SIG-M5 treated with dmso at 0.1 percent for 504 hours (cell line): ENCODE measurements around the gene IL22RA1.

Experiments used
- DNase-seq: peaks from one replicate; lab custom pipeline; 2025; ENCODE audit not compliant: unreplicated experiment; lab: John Stamatoyannopoulos, UW

IL22RA1 gene

DNA sequence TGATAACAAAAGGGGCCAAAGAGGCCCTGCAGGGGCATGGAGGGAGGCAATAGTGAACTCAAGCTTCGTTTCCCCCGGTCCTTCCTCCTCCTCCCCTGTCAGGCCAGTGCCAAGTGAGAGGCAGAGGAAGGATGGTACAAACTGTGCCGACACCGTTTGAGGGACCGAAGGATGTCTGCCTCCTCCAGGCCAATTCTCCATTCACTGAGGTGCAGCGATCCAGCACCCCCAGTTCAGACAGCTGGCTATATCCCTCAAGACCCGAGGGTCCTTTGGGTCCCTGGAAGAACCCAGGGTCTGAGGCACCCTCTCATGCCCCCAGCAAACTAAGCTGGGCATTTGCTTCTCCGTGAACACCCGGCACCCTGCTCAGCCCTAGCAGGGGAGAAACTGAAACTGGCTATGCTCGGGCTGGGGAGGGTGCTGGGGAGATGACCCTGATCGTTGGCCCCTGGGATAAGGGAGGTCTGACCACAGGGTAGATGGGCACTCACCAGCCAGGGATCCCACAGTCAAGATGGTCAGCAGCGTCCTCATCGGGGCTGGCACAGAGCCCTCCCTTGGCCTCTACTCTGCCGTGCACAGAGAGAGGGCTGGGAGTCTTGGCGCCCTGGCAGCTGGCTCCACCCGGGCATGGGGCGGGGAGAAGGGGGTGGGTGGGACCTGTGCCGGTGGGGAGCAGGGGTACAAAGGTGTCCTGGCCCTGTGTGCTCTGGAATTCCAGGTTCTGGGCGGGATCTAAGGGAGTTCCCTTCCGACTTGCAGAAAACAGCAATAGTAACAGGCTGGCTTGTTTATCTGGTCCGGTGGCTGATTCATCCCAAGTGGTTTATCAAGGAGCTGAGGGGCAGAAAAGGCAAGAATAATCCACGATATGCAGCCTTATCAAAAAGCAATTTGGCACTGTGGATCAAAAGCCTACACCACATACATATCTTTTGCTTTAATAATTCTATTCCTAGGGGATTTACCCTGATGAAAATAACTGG, at the start of gene IL22RA1:
IL22RA1 (minus strand) TSS at position 595 of the 989 bp plus-strand sequence; CDS start at position 537, 58 bp downstream.
- DNase-seq, result no peak

GRCh38 chr1:24191860-24192259, 48.9 kb upstream of the IL22RA1 start:
- peak; percentile 75 for DNase-seq

DNA sequence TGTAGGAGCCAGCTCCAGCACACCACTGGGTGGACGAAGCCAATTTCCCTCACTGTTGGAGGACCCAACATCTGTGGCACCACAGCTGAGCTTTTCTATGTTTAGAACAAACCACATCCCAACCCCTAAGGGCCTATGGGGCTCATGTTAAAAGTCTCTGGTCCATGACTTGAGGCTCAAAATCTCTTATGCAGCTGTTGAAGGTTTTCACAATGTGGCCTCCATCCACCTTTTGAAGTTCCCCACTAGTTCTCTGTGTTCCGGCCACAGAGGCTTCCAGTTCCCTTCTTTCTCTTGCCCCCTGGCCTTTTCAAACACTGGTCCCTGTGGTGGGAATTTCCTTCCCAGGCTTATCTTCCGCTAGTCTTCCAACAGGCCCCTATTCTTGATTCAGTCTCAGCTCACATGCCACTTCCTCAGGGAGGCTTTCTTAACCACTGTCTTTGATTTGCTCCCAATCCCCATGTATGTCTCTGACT, 48.1 kb upstream of the IL22RA1 start:
- DNase-seq, result peak; percentile 81

- peak; percentile 82 for DNase-seq
Measured at GRCh38 chr1:24189528-24189927, 46.6 kb upstream of the IL22RA1 start.

- no peak for DNase-seq
Measured at GRCh38 chr1:24186993-24187790, 44.3 kb upstream of the IL22RA1 start, which contains the start of gene IFNLR1. Gene IFNLR1 (minus strand): TSS chr1:24187289. CDS start chr1:24187248, 41 bp downstream.

DNA sequence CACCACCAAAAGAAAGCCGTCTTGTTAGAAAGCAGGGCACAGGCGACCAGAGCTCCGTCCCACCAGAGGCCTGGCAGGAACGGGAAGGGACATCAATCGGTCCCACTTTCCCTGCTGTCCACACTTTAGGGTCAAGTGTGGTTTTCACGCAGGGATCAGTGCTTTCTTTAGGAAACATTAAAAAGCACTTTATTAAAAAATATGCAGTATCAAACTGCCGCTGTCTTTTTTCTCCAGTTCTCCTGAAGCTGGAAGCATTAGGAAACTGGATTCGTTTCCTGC, 43.7 kb upstream of the IL22RA1 start:
- DNase-seq, result no peak

DNA sequence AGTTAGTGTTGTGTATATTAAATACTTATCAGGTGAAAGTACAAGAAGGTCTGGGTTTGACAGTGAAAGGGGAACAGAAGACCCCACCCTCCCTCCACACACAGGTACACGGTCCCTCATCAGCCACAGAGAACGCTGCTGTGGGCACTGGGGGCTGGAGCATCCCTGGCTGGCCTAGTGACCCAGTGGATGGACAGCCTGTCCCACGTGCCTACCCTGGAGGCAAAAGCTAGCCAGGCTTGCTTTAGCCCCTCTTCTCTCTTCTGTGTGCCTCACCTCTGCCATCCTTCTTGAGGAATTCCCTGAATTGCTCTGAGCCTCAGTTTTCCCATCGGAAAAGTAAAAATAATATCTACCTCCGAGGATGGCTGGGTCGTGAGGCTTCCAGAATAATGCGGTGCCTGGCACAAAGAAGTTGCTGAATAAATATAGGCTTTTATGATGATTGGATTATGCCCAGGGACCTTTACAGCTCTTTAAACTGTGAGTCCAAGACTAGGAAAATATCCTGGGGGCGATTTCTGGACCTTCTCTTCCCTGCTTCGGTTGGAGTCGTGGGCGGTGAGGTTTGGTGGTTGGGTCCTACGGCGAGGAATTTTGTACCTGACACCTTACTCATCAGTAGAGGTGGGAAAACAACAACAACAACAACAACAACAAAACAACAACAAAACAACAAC, 43.2 kb upstream of the IL22RA1 start:
- DNase-seq, result no peak

DNA sequence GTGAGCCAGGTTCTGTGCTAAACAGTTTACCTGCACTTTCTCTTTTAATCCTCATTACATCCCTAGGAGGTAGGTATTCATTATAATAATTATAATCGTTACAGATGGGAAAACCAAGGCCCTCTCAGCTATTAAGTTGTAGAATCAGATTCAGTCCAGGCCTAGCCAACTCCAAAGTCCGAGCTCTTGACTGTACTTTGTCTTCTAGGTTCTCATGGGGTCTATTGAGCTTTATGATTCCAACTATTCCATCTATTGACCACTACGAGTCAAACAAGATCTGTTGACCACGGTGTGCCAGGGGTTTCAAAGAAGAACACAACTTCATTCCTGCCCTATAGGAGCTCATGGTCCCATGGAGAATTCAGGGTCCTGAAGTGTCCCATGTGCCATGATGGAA, 42.1 kb upstream of the IL22RA1 start:
- DNase-seq, result no peak

GRCh38 chr1:24182061-24182460, 39.1 kb upstream of the IL22RA1 start:
- DNase-seq, result no peak

DNA sequence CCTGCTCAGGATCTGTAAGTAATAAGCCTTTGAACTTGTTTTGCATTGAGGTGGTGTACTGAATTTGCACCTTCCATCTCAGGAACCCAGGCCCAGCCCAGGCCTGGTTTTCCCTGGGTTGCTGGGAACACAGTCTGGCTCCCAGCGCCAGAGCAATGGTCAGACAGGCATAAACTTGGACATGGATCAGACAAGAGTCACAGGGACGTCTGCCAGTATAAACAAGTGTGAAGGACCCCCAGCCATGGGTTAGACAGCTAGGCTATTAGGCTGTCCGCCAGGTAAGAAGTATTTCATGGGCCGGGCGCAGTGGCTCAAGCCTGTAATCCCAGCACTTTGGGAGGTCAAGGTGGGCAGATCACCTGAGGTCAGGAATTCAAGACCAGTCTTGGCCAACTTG, 38.7 kb upstream of the IL22RA1 start:
- DNase-seq, result no peak

DNA sequence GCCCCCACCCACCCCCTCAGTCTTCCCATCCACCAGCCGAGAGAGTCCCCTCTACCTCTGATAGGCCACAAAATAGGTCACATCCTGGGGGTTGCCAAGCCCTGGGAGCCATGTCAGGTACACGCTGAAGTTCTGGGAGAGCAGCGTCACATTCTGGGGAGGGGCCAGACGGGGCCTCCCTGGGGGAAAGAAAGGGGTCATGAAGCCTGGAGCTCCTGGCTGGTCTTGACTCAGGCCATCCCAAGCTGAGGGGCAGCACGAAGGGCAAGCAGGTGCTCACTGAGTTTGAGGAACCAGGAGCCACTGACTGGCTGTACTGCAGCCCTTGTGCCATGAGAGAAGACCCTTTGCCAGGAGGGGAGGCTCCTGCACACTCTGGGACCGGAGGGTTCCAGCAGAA, 37.7 kb upstream of the IL22RA1 start:
- no peak for DNase-seq

DNA sequence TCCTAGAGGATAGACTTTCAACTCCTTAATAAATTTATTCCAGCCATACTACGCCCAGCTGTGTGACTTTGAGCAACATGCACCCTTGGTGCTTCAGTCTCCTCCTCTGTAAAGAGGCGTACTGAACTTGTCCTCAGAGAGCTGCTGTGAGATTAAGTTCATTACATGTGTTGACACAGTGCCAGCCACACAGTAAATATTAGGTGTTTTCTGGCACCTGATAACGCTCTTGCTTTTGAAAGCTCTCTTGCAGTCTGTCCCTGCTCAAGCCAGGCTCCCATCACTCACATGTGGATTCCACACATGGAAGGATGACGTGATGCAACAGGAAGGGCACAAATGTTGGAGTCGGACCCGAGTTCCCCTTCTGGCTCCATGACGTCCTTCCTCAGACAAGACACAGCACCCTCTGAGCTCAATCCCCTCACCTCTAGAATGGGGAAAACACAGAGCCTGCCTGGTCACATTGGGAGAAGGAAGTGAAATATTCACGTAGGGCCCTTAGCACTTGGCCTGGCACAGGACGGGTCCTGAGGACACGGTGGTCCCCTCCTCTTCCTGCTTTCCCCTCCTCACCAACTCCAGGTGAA, 36.4 kb upstream of the IL22RA1 start:
- DNase-seq, result no peak

DNA sequence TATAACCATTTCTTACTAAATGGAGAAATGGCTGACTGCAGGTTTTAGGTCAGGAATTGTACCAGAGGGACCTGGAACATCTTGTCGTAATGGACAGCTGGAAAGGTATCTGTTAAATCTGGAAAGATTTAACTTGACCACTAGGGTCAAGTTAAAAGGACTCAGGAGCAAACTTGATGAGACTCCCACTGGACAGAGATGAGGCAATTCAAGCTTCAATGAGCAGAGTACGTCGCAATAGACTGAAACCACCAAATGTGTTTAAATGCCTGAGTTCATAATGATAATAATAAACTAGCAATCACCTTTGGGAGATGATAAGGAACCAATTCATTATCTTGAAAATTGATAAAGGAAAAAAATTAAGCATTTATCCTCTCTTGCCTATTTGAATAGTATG, 35.5 kb upstream of the IL22RA1 start:
- peak; percentile 25 for DNase-seq

DNA sequence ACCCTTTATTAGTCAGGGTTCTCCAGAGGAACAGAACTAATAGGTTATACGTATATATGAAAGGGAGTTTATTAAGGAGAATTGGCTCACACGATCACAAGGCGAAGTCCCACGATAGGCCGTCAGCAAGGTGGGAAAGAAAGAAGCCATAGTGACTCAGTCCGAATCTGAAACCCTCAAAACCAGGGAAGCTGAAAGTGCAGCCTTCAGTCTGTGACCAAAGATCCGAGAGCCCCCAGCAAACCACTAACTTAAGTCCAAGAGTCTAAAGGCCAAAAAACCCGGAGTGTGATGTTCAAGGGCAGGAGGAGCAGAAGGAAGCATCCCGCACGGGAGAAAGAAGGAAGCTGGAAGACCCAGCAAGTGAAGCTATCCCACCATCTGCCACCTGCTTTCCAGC, 34.2 kb upstream of the IL22RA1 start:
- DNase-seq, result no peak

DNA sequence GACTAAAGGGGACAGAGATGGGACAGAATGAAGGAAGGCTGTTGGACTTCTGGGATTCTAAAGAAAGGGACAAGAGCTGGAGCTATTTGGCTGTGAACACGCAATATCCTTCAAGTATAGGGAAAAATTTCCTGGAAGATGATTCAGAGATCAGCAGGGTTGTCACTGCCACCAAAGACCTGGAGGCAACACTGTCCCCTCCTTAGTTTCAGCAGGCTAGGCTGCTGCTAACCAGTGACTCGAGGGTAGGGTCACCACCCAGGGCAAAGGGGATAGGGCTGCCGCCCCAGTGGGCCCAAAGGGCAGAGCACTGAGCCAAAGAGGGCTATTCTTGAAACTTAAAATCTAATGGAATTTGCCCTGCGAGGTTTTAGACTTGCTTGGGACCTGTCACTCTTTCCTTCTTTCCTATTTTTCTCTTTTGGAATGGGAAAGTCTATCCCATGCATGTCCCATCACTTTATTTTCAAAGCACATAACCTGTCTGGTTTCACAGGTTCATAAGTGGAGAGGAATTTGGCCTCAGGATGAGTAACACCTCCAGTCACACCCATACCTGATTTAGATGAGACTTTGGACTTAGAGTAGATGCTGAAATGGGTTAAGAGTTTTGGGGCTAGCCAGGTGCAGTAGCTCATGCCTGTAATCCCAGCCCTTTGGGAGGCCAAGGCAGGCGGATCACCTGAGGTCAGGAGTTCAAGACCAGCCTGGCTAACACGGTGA, 32.3 kb upstream of the IL22RA1 start:
- DNase-seq, result no peak

DNA sequence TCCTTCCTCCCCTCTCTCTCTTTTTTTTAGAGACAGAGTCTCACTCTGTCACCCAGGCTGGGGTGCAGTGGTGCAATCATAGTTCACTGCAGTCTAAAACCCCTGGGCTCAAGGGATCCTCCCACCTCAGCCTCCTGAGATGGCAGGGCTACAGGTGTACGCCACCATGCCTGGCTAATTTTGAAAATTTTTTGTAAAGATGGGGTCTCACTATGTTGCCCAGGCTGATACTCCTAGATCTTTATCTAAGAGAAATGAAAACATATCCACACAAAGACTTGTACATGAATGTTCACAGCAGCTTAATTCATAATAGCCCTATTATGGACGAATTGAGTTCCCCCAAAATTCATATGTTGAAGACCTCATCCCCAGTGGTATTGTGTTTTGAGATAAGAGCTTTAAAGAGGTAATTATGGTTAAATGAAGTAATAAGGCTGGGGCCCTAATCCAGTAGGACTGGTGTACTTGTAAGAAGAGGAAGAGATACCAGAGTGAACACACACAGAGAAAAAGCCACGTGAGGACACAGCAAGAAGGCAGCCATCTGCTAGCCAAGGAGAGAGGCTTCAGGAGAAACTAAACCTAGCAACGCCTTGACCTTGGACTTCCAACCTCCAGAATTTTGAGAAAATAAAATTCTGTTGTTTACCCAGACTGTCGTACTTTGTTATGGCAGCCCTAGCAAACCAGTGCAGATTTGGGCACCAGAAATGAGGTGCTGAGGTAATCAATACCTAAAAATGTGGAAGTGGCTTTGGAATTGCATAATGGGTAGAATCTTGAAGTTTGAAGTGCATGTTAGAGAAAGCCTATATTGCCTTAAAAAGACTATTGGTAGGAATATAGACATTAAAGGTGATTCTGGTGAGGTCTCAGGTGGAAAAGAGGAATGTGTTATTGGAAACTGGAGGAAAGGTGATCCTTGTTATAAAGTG, 31.0 kb upstream of the IL22RA1 start:
- DNase-seq, result peak; percentile 89

DNA sequence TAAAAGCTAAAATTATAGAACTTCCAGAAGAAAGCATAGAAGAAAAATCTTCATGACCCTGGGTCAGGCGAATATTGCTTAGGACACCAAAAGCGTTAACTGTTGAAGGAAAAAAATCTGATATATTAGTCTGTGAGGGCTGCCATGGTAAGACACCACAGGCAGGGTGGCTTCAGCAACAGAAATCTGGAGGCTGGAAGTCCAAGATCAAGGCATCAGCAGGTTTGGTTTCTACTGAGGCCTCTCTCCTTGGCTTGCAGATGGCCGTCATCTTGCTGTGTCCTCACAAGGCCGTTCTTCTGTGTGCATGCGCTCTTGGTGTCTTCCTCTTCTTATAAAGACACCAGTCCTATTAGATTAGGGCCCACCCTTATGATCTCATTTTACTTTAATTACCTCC, 29.7 kb upstream of the IL22RA1 start:
- no peak for DNase-seq

GRCh38 chr1:24169286-24169685, 26.3 kb upstream of the IL22RA1 start:
- DNase-seq, result no peak

- no peak for DNase-seq
Measured at GRCh38 chr1:24168245-24168644, 25.3 kb upstream of the IL22RA1 start.
